ENCODE measurements around the gene PPIL6.

Gene PPIL6

DNA sequence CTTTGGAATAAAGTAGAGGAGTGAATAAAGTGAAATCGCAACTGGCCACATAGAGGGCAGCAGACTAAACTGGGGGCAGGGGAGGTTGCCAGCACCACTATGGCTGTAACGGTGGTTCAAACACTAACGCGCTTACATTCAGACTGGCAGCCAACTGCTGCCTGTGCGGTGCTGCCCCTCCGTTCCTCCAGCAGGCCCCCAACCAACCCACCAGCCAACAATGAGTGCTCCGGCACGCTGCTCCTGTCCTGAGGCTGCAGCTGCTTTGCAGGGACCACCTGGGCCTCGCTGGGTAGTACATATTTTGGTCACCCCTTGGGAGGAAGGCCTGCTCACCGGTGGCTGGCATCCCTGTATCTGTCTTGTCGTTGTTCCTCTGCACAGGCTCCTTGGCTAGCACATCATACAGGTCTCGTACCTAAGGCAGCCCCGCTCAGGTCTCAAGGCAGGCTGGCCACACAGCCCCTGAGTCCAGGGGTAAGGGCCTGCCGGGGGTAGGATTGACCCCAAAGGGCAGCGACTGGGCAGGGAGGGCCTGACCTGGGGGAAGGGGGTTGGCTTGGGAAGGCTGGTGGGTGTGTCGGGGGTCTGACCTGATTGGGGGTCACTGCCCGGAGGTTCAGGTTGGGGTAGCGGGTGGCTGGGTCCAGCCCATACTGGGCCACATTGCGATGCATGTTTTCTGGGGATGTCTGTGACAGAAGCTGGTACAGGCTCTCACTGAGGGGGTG is 8.8 kb upstream of the PPIL6 start:
- DNase-seq (ENCODE audit: low read depth): no peak

DNA sequence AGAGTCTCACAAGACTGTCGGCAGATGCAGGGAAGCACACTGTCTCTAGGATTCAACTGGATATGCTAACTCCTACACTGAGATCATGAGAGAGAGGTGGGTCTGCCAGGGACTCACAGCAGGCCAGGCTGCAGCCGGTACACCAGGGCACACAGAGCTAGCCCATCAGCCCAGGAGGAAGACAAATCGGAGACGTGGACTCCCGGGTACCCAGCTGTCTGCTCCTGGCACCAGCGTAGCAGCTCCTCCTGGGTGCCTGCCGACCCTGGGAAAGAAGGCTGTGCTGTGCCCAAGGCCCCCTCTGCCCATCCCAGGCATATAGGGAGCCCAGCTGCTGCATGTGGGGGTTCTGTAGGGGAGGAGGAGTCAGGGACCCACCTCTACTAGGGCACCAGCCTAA is 8.2 kb upstream of the PPIL6 start:
- no peak for DNase-seq (ENCODE audit: low read depth)

DNA sequence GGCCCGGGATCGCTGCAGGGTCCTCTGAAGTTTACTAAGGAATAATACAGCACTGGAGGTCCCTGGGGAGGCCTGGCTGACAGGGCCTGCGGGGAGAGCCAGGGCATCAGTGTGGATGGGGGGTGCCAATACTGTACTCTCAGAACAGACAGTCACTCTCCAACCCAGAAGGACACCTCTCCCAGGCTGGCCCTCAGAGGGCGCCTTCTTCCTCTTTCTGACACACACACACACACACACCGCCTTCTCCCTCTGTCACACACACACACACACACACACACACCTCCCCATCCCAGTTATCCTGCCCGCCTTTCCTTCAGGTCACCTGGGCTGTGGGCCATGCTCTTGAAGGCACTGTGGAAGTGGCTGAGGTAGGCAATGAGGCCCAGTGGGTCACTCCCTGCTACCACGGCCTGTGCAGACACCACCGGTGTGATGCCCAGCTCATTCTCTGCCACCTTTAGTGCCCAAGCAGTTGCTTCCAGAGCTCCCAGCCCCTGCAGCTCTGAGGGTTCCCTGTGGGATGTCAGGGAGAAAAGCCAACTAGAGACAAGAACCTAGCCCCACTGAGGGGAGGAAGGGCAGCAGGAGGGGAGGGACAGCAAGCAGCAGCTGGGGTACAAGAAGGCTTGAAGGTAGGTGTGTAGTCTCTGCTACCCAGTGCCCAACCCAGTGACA is 7.6 kb upstream of the PPIL6 start:
- no peak for DNase-seq (ENCODE audit: low read depth)

DNA sequence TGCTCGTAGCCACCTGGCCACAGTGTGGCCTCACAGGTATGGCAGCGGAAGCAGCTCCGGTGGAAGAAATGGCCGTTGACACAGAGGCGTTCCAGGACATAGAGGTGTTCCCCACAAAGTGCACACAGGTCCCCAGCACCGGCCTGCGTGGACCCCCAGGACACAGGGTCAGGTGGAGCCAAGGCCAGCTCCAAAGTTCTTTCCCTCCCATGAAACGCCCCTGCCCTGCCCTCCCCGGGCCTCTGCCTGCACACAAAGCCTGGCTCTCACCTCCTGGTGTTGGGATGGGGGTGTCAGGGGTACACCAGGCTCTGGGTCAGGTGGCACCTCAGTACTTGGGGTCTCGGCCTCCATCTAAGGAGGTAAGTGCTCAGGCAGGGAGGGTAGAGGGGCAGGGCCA is 6.7 kb upstream of the PPIL6 start:
- no peak for DNase-seq (ENCODE audit: low read depth)

DNA sequence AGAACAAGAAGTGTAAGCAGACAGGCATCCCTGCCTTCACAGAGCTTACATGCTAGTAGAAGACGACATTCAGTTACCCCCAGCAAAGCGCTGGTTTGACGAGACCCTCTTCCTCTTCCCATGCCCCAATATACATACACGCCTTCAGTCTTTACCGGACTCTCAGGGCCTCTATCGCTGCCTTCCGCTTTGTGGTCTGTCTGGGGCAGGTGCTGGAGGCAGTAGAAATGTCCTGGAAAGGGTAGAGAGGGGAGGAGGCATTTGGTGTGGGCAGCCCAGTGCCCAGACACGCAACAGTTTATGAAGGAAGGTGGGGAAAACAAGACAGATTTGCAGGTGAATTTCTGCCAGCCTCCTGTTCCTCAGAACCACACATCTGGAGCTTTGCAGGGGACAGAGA is 6.1 kb upstream of the PPIL6 start:
- no peak for DNase-seq (ENCODE audit: low read depth)

DNA sequence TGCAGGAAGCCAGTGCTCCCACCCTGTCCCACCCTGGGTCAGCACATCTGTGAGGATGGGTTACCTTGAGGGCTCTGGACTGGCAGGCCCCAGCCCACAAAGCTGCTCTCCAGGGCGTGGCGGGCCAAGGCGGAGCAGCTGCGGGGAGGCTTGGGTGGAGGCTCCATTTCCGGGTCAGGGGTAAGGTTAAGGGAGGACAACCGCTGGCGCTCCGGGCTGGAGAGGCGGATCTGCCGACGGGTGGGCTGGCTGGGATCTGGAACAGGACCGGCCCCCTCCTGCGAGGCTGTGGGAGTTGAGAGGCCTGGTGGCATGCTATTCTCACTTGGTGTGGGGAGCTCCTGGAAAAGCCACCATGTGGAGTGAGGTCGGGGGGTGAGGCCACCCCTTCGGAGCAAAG is 5.6 kb upstream of the PPIL6 start:
- no peak for DNase-seq (ENCODE audit: low read depth)

DNA sequence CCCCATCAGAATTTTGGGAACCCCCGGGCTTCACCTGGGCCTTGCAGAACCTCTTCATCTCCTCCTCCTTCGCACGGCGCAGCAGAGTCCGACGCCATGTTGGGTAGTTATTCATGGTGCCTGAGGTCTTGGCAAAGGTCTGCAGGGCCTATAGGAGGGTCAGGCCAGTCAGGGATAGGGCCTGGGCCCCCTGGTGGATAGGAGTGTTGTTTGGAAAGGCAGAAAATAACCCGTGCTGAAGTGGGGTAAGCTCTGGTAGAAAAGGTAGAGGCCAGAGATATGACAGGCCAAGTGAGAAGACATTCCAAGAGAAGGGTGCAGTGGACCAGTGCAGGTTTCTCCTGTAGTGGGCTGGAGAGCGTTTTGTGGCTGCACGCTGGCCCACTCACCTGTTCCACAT is 5.0 kb upstream of the PPIL6 start:
- no peak for DNase-seq (ENCODE audit: low read depth)

DNA sequence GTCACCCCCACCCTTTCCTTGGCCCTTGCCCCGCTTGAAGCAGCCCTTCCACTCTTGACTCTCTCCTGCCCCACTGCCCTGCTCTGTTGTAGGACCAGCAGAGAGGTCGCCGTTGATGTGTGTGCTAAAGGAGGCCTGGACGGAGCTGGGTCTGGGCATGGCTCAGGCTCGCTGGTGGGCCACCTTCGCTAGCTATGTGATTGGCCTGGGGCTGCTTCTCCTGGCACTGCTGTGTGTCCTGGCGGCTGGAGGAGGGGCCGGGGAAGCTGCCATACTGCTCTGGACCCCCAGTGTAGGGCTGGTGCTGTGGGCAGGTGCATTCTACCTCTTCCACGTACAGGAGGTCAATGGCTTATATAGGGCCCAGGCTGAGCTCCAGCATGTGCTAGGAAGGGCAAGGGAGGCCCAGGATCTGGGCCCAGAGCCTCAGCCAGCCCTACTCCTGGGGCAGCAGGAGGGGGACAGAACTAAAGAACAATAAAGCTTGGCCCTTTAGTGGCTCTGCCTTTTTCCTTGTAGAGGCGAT is 3.1 kb upstream of the PPIL6 start:
- DNase-seq (ENCODE audit: low read depth): no peak

DNA sequence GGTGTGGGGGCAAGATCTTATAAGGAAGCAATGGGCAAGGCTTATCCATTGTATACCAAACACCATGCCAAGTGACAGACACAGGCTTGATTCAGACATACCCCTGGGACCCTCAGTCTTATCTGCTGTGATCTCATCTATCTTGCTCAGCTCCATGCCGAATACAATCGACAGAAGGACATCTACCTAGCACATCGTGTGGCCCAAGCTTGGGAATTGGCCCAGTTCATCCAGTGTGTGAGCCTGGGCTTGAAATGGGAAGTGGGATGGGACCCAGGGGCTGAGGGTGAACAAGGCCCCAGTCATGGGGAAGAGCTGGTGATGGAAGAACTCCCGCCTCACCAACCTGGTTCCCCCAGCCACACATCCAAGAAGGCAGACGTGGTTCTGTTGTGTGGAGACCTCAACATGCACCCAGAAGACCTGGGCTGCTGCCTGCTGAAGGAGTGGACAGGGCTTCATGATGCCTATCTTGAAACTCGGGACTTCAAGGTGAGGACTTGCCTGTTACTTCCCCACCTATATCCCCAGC is 2.0 kb upstream of the PPIL6 start:
- DNase-seq (ENCODE audit: low read depth): no peak

DNA sequence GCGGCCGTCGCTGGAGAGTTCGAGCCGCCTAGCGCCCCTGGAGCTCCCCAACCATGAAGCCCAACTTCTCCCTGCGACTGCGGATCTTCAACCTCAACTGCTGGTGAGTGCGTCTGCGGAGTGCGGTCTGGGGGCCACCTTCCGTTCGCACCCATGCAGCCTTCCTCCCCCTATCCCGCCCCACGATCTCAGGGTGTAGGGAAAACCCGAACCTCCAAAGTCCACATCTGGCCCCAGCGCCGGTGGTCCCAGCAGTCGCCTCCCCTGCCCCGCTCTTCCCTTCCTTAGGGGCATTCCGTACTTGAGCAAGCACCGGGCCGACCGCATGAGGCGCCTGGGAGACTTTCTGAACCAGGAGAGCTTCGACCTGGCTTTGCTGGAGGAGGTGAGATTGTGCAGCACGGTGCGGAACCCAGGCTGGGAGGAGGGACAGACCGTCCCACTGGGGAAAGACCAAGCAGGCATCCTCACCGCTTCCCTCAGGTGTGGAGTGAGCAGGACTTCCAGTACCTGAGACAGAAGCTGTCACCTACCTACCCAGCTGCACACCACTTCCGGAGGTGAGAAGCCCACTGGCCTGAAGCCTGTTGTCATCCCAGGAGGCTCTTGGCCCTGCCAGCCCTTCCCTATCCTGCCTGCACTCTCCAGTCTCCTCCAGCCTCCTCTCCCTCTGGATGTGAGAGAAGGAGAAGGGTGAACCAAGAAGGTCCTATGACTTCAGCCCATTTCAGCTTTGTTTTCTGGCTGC is 815 bp upstream of the PPIL6 start:
- DNase-seq (ENCODE audit: low read depth): no peak

DNA sequence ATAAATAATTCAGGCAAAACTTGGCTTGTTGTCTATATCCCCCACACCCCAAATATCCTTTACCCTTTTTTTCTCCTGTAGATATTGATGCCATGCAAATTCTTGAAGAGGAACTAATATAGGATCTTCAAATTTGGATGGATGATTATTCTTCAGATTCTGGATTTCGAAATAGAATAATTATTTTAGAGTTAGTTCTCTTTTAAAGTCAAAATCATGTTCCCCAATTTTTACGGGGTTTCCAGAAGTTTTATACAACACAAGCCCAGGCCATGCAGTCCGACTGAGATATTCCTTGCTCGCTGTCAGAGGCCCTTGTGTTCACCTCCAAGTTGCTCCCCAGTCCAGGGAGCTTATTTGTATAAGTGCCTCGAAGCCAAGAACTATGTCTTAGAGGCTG is 4.4 kb downstream of the PPIL6 start:
- DNase-seq (ENCODE audit: low read depth): no peak

DNA sequence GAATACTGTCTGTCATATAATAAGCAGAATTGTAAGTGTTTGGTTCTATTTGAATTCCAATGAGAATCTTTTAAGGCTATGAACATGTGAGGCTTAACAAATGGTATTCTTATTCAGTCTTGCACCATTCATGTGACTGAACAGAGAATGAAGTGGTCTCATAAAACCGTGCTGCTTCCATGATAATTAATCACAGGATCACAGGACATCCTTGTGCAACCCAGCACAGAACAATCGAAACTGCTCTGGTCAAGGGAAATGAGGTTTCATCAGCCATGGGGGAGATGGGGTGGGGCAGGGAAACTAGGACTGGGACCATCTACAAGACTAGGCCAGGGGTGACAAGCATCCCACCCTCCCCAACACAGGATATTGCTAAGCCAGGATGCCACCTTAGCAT is 6.0 kb downstream of the PPIL6 start:
- peak; percentile 7 for DNase-seq (ENCODE audit: low read depth)

DNA sequence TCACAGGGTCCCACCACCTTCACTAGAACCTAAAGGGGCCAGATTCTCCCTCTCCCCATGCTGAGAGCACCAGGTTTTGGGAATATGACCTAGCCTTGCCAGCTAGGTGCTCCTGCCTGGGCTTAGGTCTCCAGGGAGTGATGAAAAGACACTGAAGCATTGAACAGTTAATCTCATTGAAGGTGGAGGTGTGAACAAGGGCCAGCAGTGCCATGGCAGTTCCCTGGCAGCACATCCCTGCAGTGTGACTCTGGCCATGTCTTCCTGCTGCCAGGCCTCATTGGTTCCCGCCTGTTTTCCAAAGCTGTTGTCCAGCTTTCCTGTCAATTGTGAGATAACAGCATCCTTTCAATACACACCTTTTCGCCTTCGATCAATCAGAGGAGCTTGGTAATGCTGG is 10.9 kb downstream of the PPIL6 start:
- DNase-seq (ENCODE audit: low read depth): no peak

DNA sequence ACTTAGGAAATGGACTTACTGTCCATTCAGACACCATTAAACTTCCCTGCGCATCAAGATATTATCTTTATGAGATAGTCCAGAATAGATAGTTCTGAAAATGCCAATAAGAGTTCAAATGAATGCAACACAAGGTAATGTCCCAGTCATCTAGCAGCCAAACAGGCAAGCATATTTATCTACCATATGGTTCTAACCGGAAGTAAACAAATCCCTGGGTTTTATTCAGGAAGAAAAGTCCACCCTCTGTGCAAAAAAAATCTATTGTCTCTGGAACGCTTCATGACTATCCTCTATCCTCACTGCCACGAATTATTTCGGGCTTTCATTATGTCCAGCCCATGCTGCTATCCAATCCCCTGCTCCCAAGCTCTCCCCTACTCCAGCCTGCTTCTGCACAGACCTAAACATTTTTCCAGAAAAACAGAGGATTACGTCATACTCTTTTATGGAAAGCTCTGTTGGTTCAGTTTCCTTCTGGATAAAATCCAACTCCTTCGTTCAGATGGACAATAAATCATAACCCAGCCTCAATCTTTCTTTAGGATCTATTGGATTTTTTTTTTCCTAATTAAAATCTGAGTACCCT is 11.4 kb downstream of the PPIL6 start:
- DNase-seq (ENCODE audit: low read depth): no peak

DNA sequence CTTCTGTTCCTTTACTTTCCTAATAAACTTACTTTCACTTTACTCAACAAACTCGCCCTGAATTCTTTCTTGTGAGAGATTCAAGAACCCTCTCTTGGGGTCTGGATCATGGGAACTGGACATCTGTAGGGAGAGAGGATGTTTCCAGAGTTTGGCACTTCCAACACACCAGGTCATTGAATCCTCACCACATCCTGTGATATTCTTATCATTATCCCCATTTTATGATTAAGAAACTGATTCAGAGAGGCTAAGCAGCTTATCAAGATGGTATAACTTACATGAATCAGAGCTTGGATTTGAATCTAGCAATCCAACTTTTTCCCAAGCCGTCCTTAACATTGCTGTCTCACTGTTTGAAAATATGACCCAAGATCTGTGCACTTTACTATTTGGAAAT is 15.5 kb downstream of the PPIL6 start:
- no peak for DNase-seq (ENCODE audit: low read depth)

DNA sequence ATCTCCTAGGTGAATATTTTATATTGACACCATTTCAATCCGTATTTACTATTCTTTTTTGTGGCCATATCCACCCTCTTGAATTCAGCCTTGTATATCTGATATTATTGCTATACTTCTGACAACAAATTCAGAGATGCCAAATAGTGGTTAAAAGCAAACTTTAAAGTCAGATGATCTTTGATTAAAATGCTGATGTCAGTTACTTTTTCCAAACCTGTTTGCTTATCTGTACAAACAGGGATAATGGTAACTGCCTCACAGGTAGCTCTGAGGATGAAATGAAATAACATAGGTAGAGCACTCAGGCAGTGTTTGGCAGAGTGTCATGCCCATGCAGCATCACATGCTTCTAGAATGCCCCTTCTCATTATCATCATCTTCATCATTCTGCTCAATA is 19.2 kb downstream of the PPIL6 start:
- no peak for DNase-seq (ENCODE audit: low read depth)

DNA sequence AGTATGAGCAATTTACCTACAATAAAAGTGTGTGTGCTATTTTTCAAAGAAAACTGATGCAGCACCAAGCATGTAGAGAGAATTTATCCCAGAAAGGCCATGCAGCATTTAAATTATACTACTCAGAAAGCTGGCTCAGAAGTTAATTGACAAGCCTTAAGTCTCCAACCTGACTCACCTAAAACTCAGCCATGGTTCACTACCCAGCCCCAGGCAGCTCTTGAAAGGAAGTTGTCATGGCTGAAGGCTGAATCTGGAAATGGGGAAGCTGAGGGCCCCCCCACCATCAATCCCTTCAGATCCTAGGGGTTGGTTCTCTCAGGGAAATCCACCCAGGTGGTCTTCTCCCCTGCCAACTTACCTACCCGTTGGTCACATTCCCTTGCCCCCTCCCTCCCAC is 19.7 kb downstream of the PPIL6 start:
- DNase-seq (ENCODE audit: low read depth): no peak

DNA sequence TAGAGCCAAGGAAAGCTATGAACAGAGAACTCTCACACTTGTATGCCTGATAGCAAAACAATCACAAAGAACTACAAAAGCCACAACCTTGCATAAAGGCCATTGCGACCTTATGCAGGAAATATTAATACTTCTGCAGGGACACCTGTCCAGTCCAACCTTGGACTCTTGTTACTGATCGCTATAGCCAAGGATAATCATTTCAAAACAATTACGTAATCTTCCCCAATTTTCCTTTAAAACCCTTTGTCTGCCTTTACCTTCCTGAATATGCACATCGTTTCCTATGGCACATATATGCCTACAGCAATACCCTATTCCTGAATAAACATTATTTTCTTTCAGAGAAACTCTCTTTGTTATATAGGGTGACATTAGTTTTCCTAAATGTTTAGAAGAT is 22.8 kb downstream of the PPIL6 start:
- DNase-seq (ENCODE audit: low read depth): no peak

DNA sequence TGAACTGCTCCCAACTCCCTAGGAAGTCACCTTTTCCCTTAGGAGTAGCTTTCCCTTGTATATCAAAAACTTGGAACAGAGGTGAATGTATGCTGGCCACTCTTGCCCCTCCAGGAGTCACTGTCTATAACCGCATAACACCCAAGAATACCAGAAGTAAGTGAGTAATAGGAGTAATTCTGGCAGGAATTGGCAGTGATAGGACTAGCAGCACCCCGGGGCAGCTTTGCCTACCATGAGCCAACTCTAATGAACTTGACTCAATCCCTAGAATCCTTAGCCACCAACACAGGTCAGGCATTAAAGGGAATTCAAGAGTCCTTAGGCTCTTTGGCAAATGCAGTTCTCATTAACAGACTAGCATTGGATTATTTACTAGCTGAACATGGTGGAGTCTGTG is 29.4 kb downstream of the PPIL6 start:
- no peak for DNase-seq (ENCODE audit: low read depth)

DNA sequence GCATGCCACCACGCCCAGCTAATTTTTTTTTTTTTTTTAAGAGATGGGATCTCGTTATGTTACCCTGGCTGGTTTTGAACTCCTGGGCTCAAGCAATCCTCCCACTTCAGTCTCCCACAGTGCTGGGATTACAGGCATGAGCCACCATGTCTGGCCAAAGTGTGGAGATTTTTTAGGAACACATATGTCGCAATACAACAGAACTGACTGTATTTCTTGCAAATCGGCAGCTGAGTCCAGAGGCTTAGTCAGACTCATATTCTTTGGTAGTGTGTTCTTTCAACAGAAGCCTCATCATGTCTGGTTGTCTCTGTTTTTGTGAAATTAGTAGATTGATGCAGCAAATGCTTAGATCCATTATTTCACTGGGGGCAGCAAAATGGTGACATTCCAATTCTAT is 34.2 kb downstream of the PPIL6 start:
- peak; percentile 45 for DNase-seq (ENCODE audit: low read depth)

DNA sequence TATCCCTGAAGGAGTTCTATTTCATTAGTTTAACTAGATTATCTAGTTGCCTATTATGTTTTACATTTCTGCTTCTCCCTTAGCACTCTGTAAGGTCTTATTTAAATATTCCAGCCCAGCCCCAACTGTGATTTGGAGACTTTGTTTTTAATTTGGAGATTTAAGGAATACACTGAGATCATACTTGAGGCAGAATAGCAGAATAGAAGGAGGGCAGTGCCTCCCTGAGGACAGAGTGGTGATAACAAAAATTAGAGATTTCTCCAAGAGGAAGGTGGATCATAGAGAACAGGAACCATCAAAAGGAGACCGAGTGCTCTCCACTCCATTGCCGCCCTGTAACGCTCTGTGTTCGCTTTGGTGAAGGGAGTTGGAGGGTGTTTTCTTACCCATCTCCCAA is 43.4 kb downstream of the PPIL6 start:
- DNase-seq (ENCODE audit: low read depth): no peak

DNA sequence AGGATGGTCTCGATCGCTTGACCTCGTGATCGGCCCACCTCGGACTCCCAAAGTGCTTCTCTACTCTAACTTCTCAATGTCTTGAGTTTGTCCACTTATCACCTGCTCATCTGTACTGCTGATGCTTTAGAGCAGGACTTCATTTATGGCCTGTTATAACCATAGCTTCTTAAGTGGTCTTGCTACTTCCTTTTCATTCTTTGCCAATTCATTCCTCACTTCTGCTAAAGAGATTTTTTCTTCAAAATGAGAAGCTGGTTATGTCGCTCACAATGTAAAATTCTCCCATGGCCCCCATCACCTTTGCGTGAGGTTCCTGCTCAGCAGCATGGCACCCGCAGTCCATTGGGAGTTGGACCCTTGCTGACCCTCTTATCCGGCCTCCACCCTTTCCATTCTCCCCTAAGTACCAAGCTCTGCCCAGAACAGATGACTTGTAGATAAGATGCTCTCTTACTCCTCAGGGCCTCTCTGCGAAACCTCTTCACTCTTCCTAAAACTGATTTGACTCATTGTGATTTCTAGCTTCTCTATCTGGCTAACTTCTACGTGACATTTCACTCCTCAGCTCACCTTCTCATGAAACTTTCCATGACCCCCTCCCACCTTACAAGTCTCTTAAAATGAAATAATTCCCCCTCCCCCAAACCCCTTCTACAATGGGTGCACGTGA is 44.2 kb downstream of the PPIL6 start:
- no peak for DNase-seq (ENCODE audit: low read depth)

Measured in GM04503 (cell line).